Activated CD8-positive, alpha-beta T cell treated with anti-CD3 and anti-CD28 coated beads for 36 hours (primary cell): ENCODE data around the gene HIKESHI. TPM values are rescaled to one million over a fixed set of nuclear protein-coding genes. Genes with fewer than 3 reads are reported as not detected.
A peak's percentile ranks its signal among the peaks of the same experiment; 100 is the strongest.

Experiments used
- ATAC-seq: fragments of 200-7000 bp; cut with Tn5 transposase; one replicate; pipeline ENCODE4 v1.10.0; 2021; ENCODE audit warnings: mild to moderate bottlenecking, moderate library complexity
- CTCF ChIA-PET: fragments of 350-600 bp; sonication (Branson Sonifier 250); formaldehyde crosslinking; loops from one replicate; lab custom pipeline; 2021; ENCODE audit warnings: antibody characterized with exemption; lab: Charles Lee
- POLR2A ChIA-PET: fragments of 350-600 bp; sonication (Branson Sonifier 250); formaldehyde crosslinking; loops from one replicate; lab custom pipeline; 2021; ENCODE audit warnings: antibody characterized with exemption; lab: Charles Lee
- DNase-seq: peaks from one replicate; pipeline ENCODE4 v3.0.0-alpha.2; 2020
- H3K27ac Mint-ChIP-seq: one replicate; pipeline ENCODE4 v1.8.0; 2021; ENCODE audit warnings: mild to moderate bottlenecking, mixed read lengths
- H3K27me3 Mint-ChIP-seq: one replicate; pipeline ENCODE4 v1.8.0; 2021; ENCODE audit warnings: mixed read lengths
- H3K36me3 Mint-ChIP-seq: one replicate; pipeline ENCODE4 v1.8.0; 2021; ENCODE audit warnings: low read depth, mixed read lengths
- H3K4me1 Mint-ChIP-seq: one replicate; pipeline ENCODE4 v1.8.0; 2021; ENCODE audit warnings: low read depth, mixed read lengths
- H3K4me3 Mint-ChIP-seq: one replicate; pipeline ENCODE4 v1.8.0; 2021; ENCODE audit warnings: mild to moderate bottlenecking, moderate library complexity, mixed read lengths
- H3K9me3 Mint-ChIP-seq: one replicate; pipeline ENCODE4 v1.8.0; 2021; ENCODE audit warnings: mixed read lengths
- CTCF ChIP-seq: fragments of 200-600 bp; IDR thresholded peaks from one replicate; pipeline ENCODE4 v1.8.0; 2022; ENCODE audit warnings: antibody characterized with exemption, mild to moderate bottlenecking
- intact Hi-C: fragments of 100-400 bp; cut with micrococcal nuclease; formaldehyde crosslinking; loops from one replicate; pipeline ENCODE4 v1.10.0; 2022
- total RNA-seq, 2 experiments: library from RNA; stranded (reverse); gene quantifications; one replicate each; pipeline ENCODE4 v1.2.3, GENCODE V29; 2021

Gene HIKESHI
- total RNA-seq, 2 experiments from 2014 or later = 59.6 to 60.5 TPM

- TF ChIP-seq CTCF = peak; percentile 86
Observed at GRCh38 chr11:86291466-86292262, 10.4 kb upstream of the HIKESHI start.

GRCh38 chr11:86292912-86293616, 9.0 kb upstream of the HIKESHI start:
- peaks cover 1% of the 10 kb centered on the region for H3K27me3 Mint-ChIP-seq
- TF ChIP-seq CTCF = no peak
- DNase-seq (peak; percentile 77), ATAC-seq (peak; percentile 75)
- intact Hi-C loops = loop anchor here (2.0 to 10.0 kb wide), 3 partner anchors 250 to 538 kb away; partner anchors contain the start of gene CCDC83
- H3K4me3 Mint-ChIP-seq = no peak overlapping the region
- CTCF ChIA-PET = interaction anchor here (0.8 to 3.0 kb wide), 11 partner anchors 10 to 438 kb away, joined by 3 to 10 read pairs (median 4); partner anchors contain the start of gene CCDC83
- H3K36me3 Mint-ChIP-seq = peaks cover 13% of the 10 kb centered on the region
- POLR2A ChIA-PET = interaction anchor here (0.9 kb wide), 1 partner anchor 99 kb away, joined by 3 read pairs; no protein-coding TSS in a partner anchor
- H3K9me3 Mint-ChIP-seq = peaks cover 4% of the 10 kb centered on the region
- H3K27ac Mint-ChIP-seq = peak overlapping the region; percentile 82
- peaks cover 50% of the 10 kb centered on the region for H3K4me1 Mint-ChIP-seq

More at GRCh38 chr11:86291466-86292262, 10.4 kb upstream of the HIKESHI start:
- DNase-seq (peak; percentile 85), ATAC-seq (peak; percentile 43)
- Mint-ChIP-seq H3K27ac (peak overlapping the region; percentile 83), H3K36me3 (peaks cover 13% of the 10 kb centered on the region), H3K4me3 (no peak overlapping the region), H3K27me3 (peaks cover 1% of the 10 kb centered on the region), H3K4me1 (peaks cover 59% of the 10 kb centered on the region), H3K9me3 (peaks cover 4% of the 10 kb centered on the region)
- CTCF ChIA-PET = interaction anchor here (0.6 to 3.0 kb wide), 18 partner anchors 8 to 437 kb away, joined by 3 to 13 read pairs (median 4); partner anchors contain the start of genes CCDC83 and HIKESHI
- POLR2A ChIA-PET = interaction anchor here (1.0 to 1.4 kb wide), 3 partner anchors 10 to 437 kb away, joined by 3 read pairs; partner anchors contain the start of genes CCDC83 and HIKESHI
- intact Hi-C loops = loop anchor here (2.0 to 10.0 kb wide), 3 partner anchors 249 to 537 kb away; partner anchors contain the start of gene CCDC83

- H3K9me3 Mint-ChIP-seq = peaks cover 4% of the 10 kb centered on the region
- H3K27me3 Mint-ChIP-seq = peaks cover 1% of the 10 kb centered on the region
- H3K36me3 Mint-ChIP-seq = peaks cover 11% of the 10 kb centered on the region
- no peak for DNase-seq
- TF ChIP-seq CTCF = no peak
- intact Hi-C loops = loop anchor here (10.0 kb wide), 2 partner anchors 439 to 539 kb away; partner anchors contain the start of gene CCDC83
- POLR2A ChIA-PET = interaction anchor here (0.8 to 1.1 kb wide), 2 partner anchors 49 to 129 kb away, joined by 3 read pairs; no protein-coding TSS in a partner anchor
- no peak overlapping the region for H3K27ac Mint-ChIP-seq
- peaks cover 41% of the 10 kb centered on the region for H3K4me1 Mint-ChIP-seq
- no peak for ATAC-seq
- CTCF ChIA-PET = interaction anchor here (0.8 to 2.2 kb wide), 11 partner anchors 9 to 439 kb away, joined by 3 to 8 read pairs (median 4); partner anchors contain the start of gene CCDC83
- no peak overlapping the region for H3K4me3 Mint-ChIP-seq
Observed at GRCh38 chr11:86294026-86294425, 8.0 kb upstream of the HIKESHI start.

- H3K9me3 Mint-ChIP-seq = no peaks in the 10 kb centered on the region
- DNase-seq (no peak), ATAC-seq (no peak)
- CTCF ChIA-PET = interaction anchor here (0.9 to 2.9 kb wide), 4 partner anchors 10 to 447 kb away, joined by 3 to 13 read pairs (median 4); partner anchors contain the start of gene CCDC83
- H3K27ac Mint-ChIP-seq = peak overlapping the region; percentile 97
- H3K4me1 Mint-ChIP-seq = peaks cover 31% of the 10 kb centered on the region
- POLR2A ChIA-PET = interaction anchor here (0.8 to 1.1 kb wide), 3 partner anchors 11 to 34 kb away, joined by 3 read pairs; no protein-coding TSS in a partner anchor
- H3K4me3 Mint-ChIP-seq = peak overlapping the region; percentile 89
- intact Hi-C loops = loop anchor here (10.0 kb wide), 1 partner anchor 143 kb away; no protein-coding TSS in a partner anchor
- H3K36me3 Mint-ChIP-seq = peaks cover 12% of the 10 kb centered on the region
- no peak for TF ChIP-seq CTCF
- H3K27me3 Mint-ChIP-seq = no peaks in the 10 kb centered on the region
Observed at GRCh38 chr11:86301742-86302091, 323 bp upstream of the HIKESHI start.
